ENCODE results near the gene OR6C76. TPM values are rescaled to one million over a fixed set of nuclear protein-coding genes. Genes with fewer than 3 reads are reported as not detected.
"Not testable (repeated sequence)": the region's sequence is repeated elsewhere in the genome, so short reads cannot be mapped to it uniquely, and the experiment has no call there.

The OR6C76 gene
- total RNA-seq, 1 donor from 2014 or later: not detected

- H3K27ac Mint-ChIP-seq: no peak overlapping the region
- no peaks in the 10 kb centered on the region for H3K36me3 Mint-ChIP-seq (ENCODE audit: low read depth)
- intact Hi-C loops (cut with micrococcal nuclease): no loop called here
- no peaks in the 10 kb centered on the region for H3K9me3 Mint-ChIP-seq
- peaks cover 24% of the 10 kb centered on the region for H3K27me3 Mint-ChIP-seq (ENCODE audit: low read depth)
- no peak for DNase-seq (ENCODE audit: low spot score)
- no peaks in the 10 kb centered on the region for H3K4me1 Mint-ChIP-seq (ENCODE audit: low read depth)
- no peak overlapping the region for H3K4me3 Mint-ChIP-seq (ENCODE audit: low read depth)
These were observed 5.6 kb upstream of the OR6C76 start for GRCh38 chr12:55420307-55420962.

DNA sequence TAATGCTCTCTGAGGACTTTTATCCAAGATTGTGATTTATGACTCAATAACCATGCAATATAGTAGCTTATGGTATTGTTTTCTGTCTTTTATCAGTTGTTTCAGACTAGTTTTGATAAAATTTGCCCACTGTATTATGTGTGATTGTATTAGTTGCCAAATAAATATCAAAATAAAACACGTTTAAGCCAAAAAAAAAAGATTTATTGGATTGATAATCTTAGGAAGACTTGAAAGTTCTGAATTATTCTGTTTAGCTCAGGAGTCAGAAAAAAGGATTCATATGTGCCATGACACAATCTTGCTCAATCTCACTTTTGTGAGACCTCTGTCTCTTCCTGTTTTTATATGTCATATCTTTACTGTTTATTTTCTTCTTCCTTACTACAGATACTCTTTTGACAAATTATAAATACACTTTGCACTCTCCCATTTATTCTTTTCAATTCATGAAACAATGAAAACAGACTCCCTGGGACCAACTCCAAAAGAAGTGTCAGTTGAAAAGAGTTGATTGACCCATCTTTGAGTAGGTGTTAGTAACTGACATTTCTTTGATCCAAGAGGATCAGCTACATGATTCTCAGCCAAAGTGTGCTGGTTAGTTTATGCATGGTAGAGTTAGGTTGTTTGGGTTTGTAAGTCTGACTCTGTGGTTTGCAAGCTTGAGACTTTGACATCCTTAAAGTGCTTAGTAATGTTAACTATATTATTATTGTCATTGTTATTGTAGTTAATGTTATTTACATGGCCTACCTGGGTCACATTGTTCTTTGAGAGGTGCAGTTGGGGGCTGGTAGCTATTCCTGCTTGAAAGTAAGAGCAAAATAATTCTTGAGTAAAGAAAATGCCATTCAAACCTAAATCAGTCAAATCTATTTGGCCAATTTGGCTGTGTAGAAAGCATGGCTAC, 2.5 kb downstream of the OR6C76 start:
- H3K9me3 Mint-ChIP-seq: no peaks in the 10 kb centered on the region
- H3K4me3 Mint-ChIP-seq (ENCODE audit: low read depth): no peak overlapping the region
- DNase-seq (ENCODE audit: low spot score): no peak
- no peaks in the 10 kb centered on the region for H3K27me3 Mint-ChIP-seq (ENCODE audit: low read depth)
- no peaks in the 10 kb centered on the region for H3K36me3 Mint-ChIP-seq (ENCODE audit: low read depth)
- intact Hi-C loops (cut with micrococcal nuclease): no loop called here
- H3K27ac Mint-ChIP-seq: no peak overlapping the region
- no peaks in the 10 kb centered on the region for H3K4me1 Mint-ChIP-seq (ENCODE audit: low read depth)

DNA sequence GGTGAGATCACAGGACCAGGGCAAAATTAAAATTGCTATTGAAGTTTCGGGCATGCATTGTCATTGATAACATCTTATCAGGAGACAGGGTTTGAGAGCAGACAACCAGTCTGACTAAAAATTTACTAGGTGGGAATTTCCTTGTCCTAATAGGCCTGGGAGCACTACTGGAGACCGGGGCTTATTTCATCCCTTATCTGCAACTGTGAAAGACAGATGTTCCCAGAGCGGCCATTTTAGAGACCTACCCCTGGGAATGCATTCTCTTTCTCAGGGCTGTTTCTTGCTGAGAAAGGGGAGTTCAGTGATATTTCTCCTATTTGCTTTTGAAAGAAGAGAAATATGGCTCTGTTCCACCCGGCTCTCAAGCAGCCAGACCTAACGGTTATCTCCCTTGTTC, 15.2 kb downstream of the OR6C76 start:
- H3K4me1 Mint-ChIP-seq (ENCODE audit: low read depth); DNase-seq (ENCODE audit: low spot score); H3K9me3 Mint-ChIP-seq; H3K36me3 Mint-ChIP-seq (ENCODE audit: low read depth); H3K27ac Mint-ChIP-seq; H3K27me3 Mint-ChIP-seq (ENCODE audit: low read depth); H3K4me3 Mint-ChIP-seq (ENCODE audit: low read depth); intact Hi-C loops (cut with micrococcal nuclease): not testable (repeated sequence)

DNA sequence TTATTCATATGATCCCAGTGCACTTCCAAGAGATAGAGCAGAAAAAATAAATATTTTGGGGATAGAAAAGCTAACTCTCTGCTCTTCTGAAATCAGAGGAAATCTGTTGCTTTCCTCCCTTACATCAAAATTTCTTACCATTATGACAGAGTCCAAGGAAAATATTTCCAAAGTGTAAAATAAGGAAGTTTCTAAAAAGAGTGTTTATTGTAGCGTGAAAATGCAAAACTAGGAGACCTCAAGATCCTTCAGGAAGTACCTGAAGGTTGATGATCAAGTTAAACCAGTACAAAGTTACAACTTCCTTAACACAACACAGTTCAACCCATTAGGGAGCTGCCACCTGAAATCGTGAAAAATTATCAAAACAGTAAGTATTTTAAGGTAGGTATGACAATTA, 17.7 kb downstream of the OR6C76 start, which contains the start of gene OR6C2:
OR6C2 (plus strand) TSS at position 301 of the 400 bp plus-strand sequence. CDS start 8,138 bp downstream, outside the sequence.
- Mint-ChIP-seq H3K4me3 (ENCODE audit: low read depth) (no peak within 1 kb of the TSS), H3K9me3 (no peaks in the 10 kb centered on the region), H3K4me1 (ENCODE audit: low read depth) (no peaks in the 10 kb centered on the region), H3K27ac (no peak within 1 kb of the TSS), H3K36me3 (ENCODE audit: low read depth) (no peaks in the 10 kb centered on the region), H3K27me3 (ENCODE audit: low read depth) (peaks cover 2% of the 10 kb centered on the region)
- no peak for DNase-seq (ENCODE audit: low spot score)
- intact Hi-C loops (cut with micrococcal nuclease): no loop called here

DNA sequence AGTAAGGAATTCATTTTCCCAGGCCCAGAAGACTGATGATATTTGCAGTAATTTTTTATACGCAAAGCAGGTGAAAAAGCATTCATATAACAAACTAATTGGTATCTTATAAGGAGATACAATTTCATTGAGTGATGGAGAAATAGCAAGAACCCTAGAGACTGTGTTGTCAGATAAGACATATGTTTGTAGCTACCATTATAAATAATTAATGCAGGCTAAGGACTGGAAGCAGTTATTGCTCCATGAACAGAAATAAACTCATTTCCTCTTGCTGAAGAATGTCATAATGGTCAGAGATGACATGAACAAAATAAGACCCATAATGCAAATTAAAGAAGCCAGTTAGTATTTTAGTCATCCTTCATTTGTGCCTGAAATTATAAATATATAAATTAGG, 19.3 kb downstream of the OR6C76 start:
- Mint-ChIP-seq H3K4me1 (ENCODE audit: low read depth) (no peaks in the 10 kb centered on the region), H3K4me3 (ENCODE audit: low read depth) (no peak overlapping the region), H3K27me3 (ENCODE audit: low read depth) (peaks cover 2% of the 10 kb centered on the region), H3K9me3 (no peaks in the 10 kb centered on the region), H3K27ac (no peak overlapping the region), H3K36me3 (ENCODE audit: low read depth) (no peaks in the 10 kb centered on the region)
- DNase-seq (ENCODE audit: low spot score): no peak
- intact Hi-C loops (cut with micrococcal nuclease): no loop called here

GRCh38 chr12:55446326-55446725, 20.3 kb downstream of the OR6C76 start:
- Mint-ChIP-seq H3K27me3 (ENCODE audit: low read depth) (peaks cover 2% of the 10 kb centered on the region), H3K4me1 (ENCODE audit: low read depth) (no peaks in the 10 kb centered on the region), H3K9me3 (no peaks in the 10 kb centered on the region), H3K27ac (no peak overlapping the region), H3K36me3 (ENCODE audit: low read depth) (no peaks in the 10 kb centered on the region), H3K4me3 (ENCODE audit: low read depth) (no peak overlapping the region)
- intact Hi-C loops (cut with micrococcal nuclease): no loop called here
- DNase-seq (ENCODE audit: low spot score): no peak

DNA sequence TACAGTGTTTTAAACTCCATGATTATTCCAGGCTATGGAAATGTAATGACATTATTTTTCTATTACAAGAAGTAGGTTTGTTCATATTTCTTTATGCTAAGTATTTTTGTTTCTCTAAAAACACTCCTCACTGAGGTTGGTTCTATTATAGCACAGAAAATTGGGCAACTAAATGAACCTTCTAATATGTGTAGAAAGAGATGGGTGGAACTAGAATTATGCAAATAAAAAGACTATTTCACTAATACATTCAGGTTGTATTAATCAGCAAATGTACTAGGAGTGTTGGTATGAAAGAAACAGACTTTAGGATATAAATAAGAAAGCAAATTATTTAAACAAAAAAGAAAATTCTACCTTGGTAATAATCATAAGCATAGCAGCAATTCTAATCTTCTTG, 22.8 kb downstream of the OR6C76 start:
- Mint-ChIP-seq H3K4me1 (ENCODE audit: low read depth) (no peaks in the 10 kb centered on the region), H3K36me3 (ENCODE audit: low read depth) (no peaks in the 10 kb centered on the region), H3K4me3 (ENCODE audit: low read depth) (no peak overlapping the region), H3K27ac (no peak overlapping the region), H3K9me3 (no peaks in the 10 kb centered on the region), H3K27me3 (ENCODE audit: low read depth) (peaks cover 4% of the 10 kb centered on the region)
- DNase-seq (ENCODE audit: low spot score): no peak
- intact Hi-C loops (cut with micrococcal nuclease): no loop called here

GRCh38 chr12:55464926-55465325, 38.9 kb downstream of the OR6C76 start:
- intact Hi-C loops (cut with micrococcal nuclease); DNase-seq (ENCODE audit: low spot score); H3K27ac Mint-ChIP-seq; H3K4me3 Mint-ChIP-seq (ENCODE audit: low read depth); H3K9me3 Mint-ChIP-seq; H3K36me3 Mint-ChIP-seq (ENCODE audit: low read depth); H3K4me1 Mint-ChIP-seq (ENCODE audit: low read depth); H3K27me3 Mint-ChIP-seq (ENCODE audit: low read depth): not testable (repeated sequence)

DNA sequence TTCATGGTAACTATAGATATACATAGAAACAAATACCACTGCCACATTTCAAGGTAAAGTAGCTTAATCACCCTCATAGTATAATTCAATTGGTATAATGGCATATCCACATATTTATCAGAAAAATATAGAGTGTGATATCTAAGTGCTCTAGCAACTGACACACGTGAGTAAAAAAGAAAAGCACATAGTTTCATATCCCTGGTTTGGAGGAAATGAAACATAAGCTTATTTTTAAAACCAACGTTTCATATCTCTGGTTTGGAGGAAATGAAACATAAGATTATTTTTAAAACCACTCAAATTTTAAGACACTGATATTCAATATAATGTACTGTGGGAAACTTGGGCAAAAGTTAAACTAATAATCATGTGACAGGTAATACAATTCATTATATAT, 41.8 kb downstream of the OR6C76 start:
- Mint-ChIP-seq H3K4me3 (ENCODE audit: low read depth) (no peak overlapping the region), H3K36me3 (ENCODE audit: low read depth) (no peaks in the 10 kb centered on the region), H3K27me3 (ENCODE audit: low read depth) (peaks cover 5% of the 10 kb centered on the region), H3K27ac (no peak overlapping the region), H3K9me3 (peaks cover 3% of the 10 kb centered on the region), H3K4me1 (ENCODE audit: low read depth) (no peaks in the 10 kb centered on the region)
- DNase-seq (ENCODE audit: low spot score): no peak
- intact Hi-C loops (cut with micrococcal nuclease): no loop called here

DNA sequence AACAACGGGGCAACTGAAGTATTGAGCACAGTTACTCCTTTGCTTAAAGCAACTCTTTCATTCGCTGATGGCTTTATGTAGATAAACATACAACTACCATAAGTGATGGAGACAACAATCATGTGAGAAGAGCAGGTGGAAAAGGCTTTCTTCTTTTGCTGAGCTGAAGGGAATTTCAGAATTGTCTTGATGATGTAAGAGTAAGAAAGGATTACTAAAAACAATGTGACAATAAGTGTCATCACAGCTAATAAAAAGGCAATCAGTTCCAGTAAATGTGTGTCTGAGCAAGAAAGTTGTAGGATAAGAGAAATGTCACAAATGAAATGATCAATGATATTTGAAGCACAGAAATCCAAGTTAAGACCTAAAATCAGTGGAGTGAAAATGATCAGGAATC, 43.2 kb downstream of the OR6C76 start:
- peaks cover 5% of the 10 kb centered on the region for H3K27me3 Mint-ChIP-seq (ENCODE audit: low read depth)
- DNase-seq (ENCODE audit: low spot score): no peak
- H3K4me1 Mint-ChIP-seq (ENCODE audit: low read depth): no peaks in the 10 kb centered on the region
- intact Hi-C loops (cut with micrococcal nuclease): no loop called here
- H3K27ac Mint-ChIP-seq: no peak overlapping the region
- H3K4me3 Mint-ChIP-seq (ENCODE audit: low read depth): no peak overlapping the region
- H3K9me3 Mint-ChIP-seq: peaks cover 3% of the 10 kb centered on the region
- no peaks in the 10 kb centered on the region for H3K36me3 Mint-ChIP-seq (ENCODE audit: low read depth)

DNA sequence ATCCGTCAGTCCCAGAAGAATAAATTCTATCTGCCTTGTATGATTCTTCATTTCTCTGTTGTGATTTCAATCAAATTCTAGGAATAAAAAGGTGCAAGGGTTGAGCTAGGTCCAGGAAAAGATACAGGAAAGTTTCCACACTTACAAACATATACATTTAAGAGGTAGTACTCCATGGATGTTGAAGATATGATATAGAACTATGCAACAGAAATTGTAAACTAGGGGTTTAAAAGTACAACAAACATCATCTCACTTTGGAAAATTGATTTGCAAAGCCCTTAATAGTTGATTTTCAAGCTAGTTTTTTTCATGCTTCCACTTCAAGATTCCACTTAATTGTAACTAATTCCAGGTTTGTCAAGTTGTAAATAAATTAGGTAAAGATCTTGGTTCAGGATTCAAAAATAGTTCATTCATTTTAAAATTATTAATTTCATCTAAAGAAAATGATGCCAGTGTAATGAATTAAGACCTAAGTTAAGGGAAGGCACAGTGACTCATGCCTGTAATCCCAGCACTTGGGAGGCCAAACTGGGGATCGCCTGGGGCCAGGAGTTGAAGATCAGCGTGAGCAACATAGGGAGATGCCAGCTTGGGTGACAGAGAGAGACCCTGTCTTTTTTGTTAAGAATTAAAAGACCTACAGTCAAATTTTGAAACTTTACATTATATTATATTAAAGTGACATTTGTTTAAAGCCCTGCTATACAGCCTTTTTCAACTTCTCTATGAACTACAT, 44.2 kb downstream of the OR6C76 start, which contains the start of gene OR6C70:
OR6C70 (minus strand) TSS at position 51 of the 742 bp plus-strand sequence; CDS start at position 51, 0 bp downstream.
- intact Hi-C loops (cut with micrococcal nuclease): no loop called here
- Mint-ChIP-seq H3K27me3 (ENCODE audit: low read depth) (peaks cover 5% of the 10 kb centered on the region), H3K4me1 (ENCODE audit: low read depth) (no peaks in the 10 kb centered on the region), H3K9me3 (no peaks in the 10 kb centered on the region), H3K27ac (no peak within 1 kb of the TSS), H3K4me3 (ENCODE audit: low read depth) (no peak within 1 kb of the TSS), H3K36me3 (ENCODE audit: low read depth) (no peaks in the 10 kb centered on the region)
- DNase-seq (ENCODE audit: low spot score): no peak

DNA sequence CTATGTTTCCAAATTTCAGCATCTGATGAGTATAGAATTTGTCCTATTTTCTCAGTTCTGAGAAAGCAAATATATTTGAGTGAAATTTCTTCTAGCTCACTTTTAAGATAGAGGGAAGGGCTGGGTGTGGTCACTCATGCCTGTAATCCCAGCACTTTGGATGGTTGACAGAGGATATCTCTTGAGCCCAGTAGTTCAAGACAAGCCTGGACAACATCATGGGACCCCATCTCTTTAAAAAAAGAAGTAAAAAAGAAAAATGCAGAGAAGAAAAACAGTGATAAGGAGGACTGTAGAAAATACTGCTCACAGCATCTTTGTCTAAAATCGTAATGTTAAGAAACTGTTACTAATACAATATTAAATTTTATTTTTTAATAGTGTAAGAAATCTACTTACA, 46.2 kb downstream of the OR6C76 start:
- no peak for DNase-seq (ENCODE audit: low spot score)
- H3K9me3 Mint-ChIP-seq: no peaks in the 10 kb centered on the region
- no peak overlapping the region for H3K27ac Mint-ChIP-seq
- intact Hi-C loops (cut with micrococcal nuclease): no loop called here
- no peaks in the 10 kb centered on the region for H3K36me3 Mint-ChIP-seq (ENCODE audit: low read depth)
- H3K27me3 Mint-ChIP-seq (ENCODE audit: low read depth): peaks cover 5% of the 10 kb centered on the region
- H3K4me3 Mint-ChIP-seq (ENCODE audit: low read depth): no peak overlapping the region
- H3K4me1 Mint-ChIP-seq (ENCODE audit: low read depth): no peaks in the 10 kb centered on the region

Data from activated T-helper 2 cell treated with anti-CD3 and anti-CD28 coated beads, Interferon-gamma antibody, Interleukin-2, Interleukin-4, amounts not matched to agents 10 μg/mL and 5 μg/mL and 100 μg/mL, durations not matched to agents 14 hours and 24 hours and 36 hours (primary cell).